Measurements from ENCODE around the gene COL20A1. TPM values are rescaled to one million over a fixed set of nuclear protein-coding genes. Genes with fewer than 3 reads are reported as not detected.

The COL20A1 gene
- total RNA-seq, 1 donor from 2014 or later = not detected

DNA sequence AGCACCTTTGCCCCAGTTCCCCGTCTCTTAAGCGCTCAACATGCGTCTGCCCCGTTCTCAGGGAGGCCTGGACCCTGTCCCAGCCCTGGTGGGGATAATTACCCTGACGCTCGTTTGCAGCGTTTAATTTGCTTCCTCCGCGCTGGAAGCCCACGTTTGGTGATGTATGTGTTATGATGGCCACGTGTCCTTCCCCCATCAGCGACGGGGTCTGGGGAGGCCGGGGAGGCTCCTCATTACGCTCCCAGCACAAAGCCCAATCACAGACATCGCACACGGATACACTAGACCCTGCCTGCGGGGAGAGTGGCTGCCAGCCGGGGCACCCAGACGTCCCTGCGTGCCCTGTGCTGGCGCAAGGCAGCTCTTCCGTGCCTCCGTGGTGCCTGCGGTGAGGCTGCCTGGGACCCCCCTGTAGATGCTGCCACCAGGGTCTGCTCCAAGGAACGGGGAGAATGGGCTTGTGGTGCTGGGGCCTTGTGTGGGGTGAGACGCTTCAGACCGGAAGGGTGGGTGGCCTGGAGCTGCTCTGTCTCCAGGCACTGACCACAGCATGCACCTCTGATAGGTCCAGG is 78.4 kb downstream of the COL20A1 start:
- DNase-seq (ENCODE audit: extremely low spot score, unreplicated experiment) = no peak
- Mint-ChIP-seq H3K4me1 (ENCODE audit: unreplicated experiment) (no peaks in the 10 kb centered on the region), H3K27me3 (ENCODE audit: unreplicated experiment) (peaks cover 10% of the 10 kb centered on the region), H3K4me3 (ENCODE audit: unreplicated experiment) (no peak overlapping the region), H3K36me3 (ENCODE audit: unreplicated experiment) (no peaks in the 10 kb centered on the region), H3K9me3 (ENCODE audit: unreplicated experiment) (no peaks in the 10 kb centered on the region), H3K27ac (ENCODE audit: unreplicated experiment) (no peak overlapping the region)
- TF ChIP-seq, protein P1, sequence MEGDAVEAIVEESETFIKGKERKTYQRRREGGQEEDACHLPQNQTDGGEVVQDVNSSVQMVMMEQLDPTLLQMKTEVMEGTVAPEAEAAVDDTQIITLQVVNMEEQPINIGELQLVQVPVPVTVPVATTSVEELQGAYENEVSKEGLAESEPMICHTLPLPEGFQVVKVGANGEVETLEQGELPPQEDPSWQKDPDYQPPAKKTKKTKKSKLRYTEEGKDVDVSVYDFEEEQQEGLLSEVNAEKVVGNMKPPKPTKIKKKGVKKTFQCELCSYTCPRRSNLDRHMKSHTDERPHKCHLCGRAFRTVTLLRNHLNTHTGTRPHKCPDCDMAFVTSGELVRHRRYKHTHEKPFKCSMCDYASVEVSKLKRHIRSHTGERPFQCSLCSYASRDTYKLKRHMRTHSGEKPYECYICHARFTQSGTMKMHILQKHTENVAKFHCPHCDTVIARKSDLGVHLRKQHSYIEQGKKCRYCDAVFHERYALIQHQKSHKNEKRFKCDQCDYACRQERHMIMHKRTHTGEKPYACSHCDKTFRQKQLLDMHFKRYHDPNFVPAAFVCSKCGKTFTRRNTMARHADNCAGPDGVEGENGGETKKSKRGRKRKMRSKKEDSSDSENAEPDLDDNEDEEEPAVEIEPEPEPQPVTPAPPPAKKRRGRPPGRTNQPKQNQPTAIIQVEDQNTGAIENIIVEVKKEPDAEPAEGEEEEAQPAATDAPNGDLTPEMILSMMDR (IDR thresholded peaks at IDR 0.05) = no peak

DNA sequence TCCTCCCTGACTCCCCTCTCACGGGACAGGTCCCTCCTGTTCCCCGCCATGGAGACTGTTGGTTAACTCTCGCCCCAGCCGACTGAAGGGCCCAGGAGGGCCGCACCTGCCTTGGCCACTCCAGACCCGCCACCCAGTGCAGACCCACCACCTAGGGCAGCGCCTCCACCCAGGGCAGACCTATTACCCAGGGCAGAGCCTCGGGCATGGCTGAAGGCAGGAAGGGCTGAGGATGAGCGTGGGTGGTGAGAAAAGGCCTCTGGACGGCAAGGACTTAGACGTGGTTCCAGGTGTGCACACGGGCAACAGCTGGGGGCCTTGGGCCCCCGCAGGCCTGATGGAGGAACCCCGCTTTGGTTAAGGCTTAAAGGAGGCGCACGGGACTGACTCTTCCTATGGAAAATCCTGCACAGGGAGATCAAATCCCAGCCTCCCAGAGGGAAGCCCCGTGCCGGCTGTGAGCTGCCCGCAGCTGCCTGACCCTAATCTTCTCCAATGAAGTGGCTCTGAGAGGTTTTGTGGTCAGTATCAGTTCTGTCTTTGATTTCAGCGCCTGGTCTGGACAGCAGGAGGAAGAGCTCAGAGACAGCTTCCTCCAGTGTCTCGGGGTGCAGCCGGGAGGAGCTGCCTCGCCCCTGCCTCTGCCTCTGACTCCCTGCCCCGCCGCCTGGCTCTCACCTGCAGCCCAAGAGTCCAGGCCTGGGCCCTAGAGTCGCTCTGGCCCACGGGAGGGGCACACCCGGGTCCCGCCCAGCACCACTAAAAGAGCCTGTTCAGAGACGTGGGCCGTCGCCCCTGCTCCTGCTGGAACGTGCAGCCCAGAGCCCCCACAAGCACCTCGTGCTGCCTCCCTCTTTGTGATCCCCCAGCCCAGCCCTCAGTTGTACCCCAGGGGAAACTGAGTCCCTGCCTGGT is 80.2 kb downstream of the COL20A1 start:
- Mint-ChIP-seq H3K9me3 (ENCODE audit: unreplicated experiment) (no peaks in the 10 kb centered on the region), H3K36me3 (ENCODE audit: unreplicated experiment) (no peaks in the 10 kb centered on the region), H3K27ac (ENCODE audit: unreplicated experiment) (no peak overlapping the region), H3K4me3 (ENCODE audit: unreplicated experiment) (no peak overlapping the region), H3K4me1 (ENCODE audit: unreplicated experiment) (no peaks in the 10 kb centered on the region), H3K27me3 (ENCODE audit: unreplicated experiment) (peaks cover 16% of the 10 kb centered on the region)
- no peak for DNase-seq (ENCODE audit: extremely low spot score, unreplicated experiment)
- TF ChIP-seq, protein P1 (IDR thresholded peaks at IDR 0.05) = no peak

DNA sequence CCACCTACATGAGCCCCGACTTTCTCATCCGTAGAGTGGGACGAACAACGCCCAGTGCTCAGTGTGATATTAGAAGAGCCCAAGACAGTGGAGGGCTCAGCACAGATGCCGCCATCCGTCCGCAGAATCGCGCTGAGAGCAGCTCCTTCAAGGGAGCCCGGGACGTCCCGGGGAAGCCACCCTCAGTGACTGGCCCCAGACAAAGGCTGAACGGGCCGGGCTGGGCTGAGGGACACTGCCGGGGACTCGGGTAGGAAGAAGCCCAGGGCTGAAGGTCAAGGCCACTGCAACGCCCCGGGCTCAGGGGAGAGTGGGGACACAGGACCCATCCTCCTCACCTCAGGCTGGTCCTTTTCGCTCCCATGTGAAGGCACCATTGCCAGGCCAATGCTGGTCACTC is 81.0 kb downstream of the COL20A1 start:
- H3K4me1 Mint-ChIP-seq (ENCODE audit: unreplicated experiment) = no peaks in the 10 kb centered on the region
- no peaks in the 10 kb centered on the region for H3K36me3 Mint-ChIP-seq (ENCODE audit: unreplicated experiment)
- no peak overlapping the region for H3K4me3 Mint-ChIP-seq (ENCODE audit: unreplicated experiment)
- TF ChIP-seq, protein P1 (IDR thresholded peaks at IDR 0.05) = no peak
- no peaks in the 10 kb centered on the region for H3K9me3 Mint-ChIP-seq (ENCODE audit: unreplicated experiment)
- DNase-seq (ENCODE audit: extremely low spot score, unreplicated experiment) = no peak
- H3K27ac Mint-ChIP-seq (ENCODE audit: unreplicated experiment) = no peak overlapping the region
- peaks cover 24% of the 10 kb centered on the region for H3K27me3 Mint-ChIP-seq (ENCODE audit: unreplicated experiment)

DNA sequence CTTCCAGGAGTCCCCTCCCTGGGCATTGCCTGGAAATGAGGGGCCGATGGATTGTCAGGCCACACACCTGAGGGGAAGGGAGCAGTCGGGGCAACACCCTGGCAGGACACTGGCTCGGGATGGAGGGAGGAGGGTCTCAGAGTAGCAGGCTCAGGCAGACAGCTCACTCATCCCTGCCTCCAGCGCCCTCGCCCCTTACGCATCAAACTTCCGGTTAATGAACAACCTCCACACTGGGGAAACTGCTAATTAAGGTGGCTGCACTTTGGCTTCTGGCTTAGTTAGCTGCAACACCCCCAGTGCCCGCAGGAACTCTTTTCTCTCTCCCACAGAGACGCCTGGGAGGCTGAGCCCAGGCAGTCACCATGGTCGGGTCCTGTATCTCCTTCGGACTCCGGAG is 81.5 kb downstream of the COL20A1 start:
- H3K27me3 Mint-ChIP-seq (ENCODE audit: unreplicated experiment) = peaks cover 26% of the 10 kb centered on the region
- TF ChIP-seq, protein P1 (IDR thresholded peaks at IDR 0.05) = no peak

DNA sequence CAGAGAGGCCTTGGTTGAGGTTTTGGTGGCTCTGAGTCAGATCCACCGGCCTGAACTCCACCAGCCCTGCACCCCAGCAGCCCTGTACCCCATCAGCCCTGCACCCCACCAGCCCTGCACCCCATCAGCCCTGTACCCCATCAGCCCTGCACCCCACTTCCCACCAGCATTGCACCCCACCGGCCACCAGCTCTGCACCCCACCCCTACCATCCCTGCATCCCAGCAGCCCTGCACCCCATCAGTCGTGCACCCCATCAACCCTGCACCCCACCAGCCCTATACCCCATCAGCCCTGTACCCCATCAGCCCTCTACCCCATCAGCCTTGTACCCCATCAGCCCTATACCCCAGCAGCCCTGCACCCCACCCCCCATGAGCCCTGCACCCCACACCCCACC is 82.5 kb downstream of the COL20A1 start:
- Mint-ChIP-seq H3K36me3 (ENCODE audit: unreplicated experiment) (no peaks in the 10 kb centered on the region), H3K27ac (ENCODE audit: unreplicated experiment) (no peak overlapping the region), H3K4me1 (ENCODE audit: unreplicated experiment) (no peaks in the 10 kb centered on the region), H3K9me3 (ENCODE audit: unreplicated experiment) (no peaks in the 10 kb centered on the region), H3K27me3 (ENCODE audit: unreplicated experiment) (peaks cover 26% of the 10 kb centered on the region), H3K4me3 (ENCODE audit: unreplicated experiment) (no peak overlapping the region)
- TF ChIP-seq, protein P1 (IDR thresholded peaks at IDR 0.05) = no peak
- DNase-seq (ENCODE audit: extremely low spot score, unreplicated experiment) = no peak

More for the DNA sequence above, 81.5 kb downstream of the COL20A1 start:
- Mint-ChIP-seq H3K4me3 (ENCODE audit: unreplicated experiment) (no peak overlapping the region), H3K27ac (ENCODE audit: unreplicated experiment) (no peak overlapping the region), H3K4me1 (ENCODE audit: unreplicated experiment) (no peaks in the 10 kb centered on the region), H3K9me3 (ENCODE audit: unreplicated experiment) (no peaks in the 10 kb centered on the region), H3K36me3 (ENCODE audit: unreplicated experiment) (no peaks in the 10 kb centered on the region)
- DNase-seq (ENCODE audit: extremely low spot score, unreplicated experiment) = no peak

Data from osteocyte (in vitro differentiated cells).